Measurements from ENCODE around the gene C1orf21.

DNA sequence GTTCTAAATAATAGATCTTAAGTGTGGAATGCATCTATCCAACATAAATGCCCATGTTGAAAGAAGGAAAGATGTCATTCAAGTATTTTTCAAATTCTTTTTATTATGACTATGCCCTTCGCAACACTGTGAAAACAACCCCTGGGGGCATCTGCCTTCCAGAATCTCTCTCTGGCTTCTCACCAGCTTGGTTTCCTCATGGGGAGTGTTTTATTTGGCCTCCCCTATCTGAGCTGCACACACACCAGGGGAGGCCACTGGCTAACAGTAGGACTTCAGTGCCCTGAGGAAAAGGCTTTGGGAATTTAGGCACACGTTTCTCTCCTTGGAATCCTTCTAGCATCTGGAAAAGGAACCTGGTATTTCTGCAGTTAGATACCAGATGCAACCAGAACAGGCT is 237.2 kb downstream of the C1orf21 start:
- no peak for TF ChIP-seq POLR2A (IDR thresholded peaks at IDR 0.05; ENCODE audit: low read depth, low read length)
- no peak for TF ChIP-seq TAF1 (IDR thresholded peaks at IDR 0.05; ENCODE audit: low read depth, low read length)
- no peak for TF ChIP-seq POLR2AphosphoS5 (IDR thresholded peaks at IDR 0.05; ENCODE audit: low read depth, low read length)
- TF ChIP-seq POU2F2 (IDR thresholded peaks at IDR 0.05; ENCODE audit: low read depth, low read length): no peak
- no peak for TF ChIP-seq SPI1 (IDR thresholded peaks at IDR 0.05; ENCODE audit: low read depth, low read length)
- no peak for TF ChIP-seq PAX5 (IDR thresholded peaks at IDR 0.05; ENCODE audit: insufficient read depth, low read length, severe bottlenecking)

All from GM12891 (cell line).